Mesendoderm (in vitro differentiated cells): ENCODE results near the gene TP63.

Experiments used
- DNase-seq: peaks from one replicate; pipeline ENCODE4 v3.0.0; 2013
- H2AK5ac ChIP-seq: 2 replicates; pipeline ENCODE4 v1.6.1; 2013; ENCODE audit warnings: low read length, inconsistent platforms
- H2BK120ac ChIP-seq: 2 replicates; pipeline ENCODE4 v1.6.1; 2013; ENCODE audit warnings: low read depth, mild to moderate bottlenecking, low read length, moderate library complexity, mixed read lengths
- H2BK15ac ChIP-seq: replicated peaks from 2 replicates; pipeline ENCODE4 v1.6.1; 2013; ENCODE audit warnings: low read depth, mild to moderate bottlenecking, moderate library complexity
- H2BK5ac ChIP-seq: 2 replicates; pipeline ENCODE4 v1.6.1; 2013; ENCODE audit warnings: low read length, inconsistent platforms
- H3K18ac ChIP-seq: 2 replicates; pipeline ENCODE4 v1.6.1; 2013; ENCODE audit warnings: mild to moderate bottlenecking, low read length, mixed read lengths
- H3K23ac ChIP-seq: one replicate; pipeline ENCODE4 v1.6.1; 2013; ENCODE audit warnings: low read length
- H3K27ac ChIP-seq: 2 replicates; pipeline ENCODE4 v1.5.1; 2013; ENCODE audit warnings: low read depth, mild to moderate bottlenecking, inconsistent platforms, low read length, moderate library complexity
- H3K27me3 ChIP-seq: 2 replicates; pipeline ENCODE4 v1.6.1; 2013; ENCODE audit warnings: low read length, control low read depth, mild to moderate bottlenecking, inconsistent platforms; ENCODE audit not compliant: insufficient read depth, poor library complexity
- H3K36me3 ChIP-seq: 2 replicates; pipeline ENCODE4 v1.6.1; 2013; ENCODE audit warnings: low read length, inconsistent platforms; ENCODE audit not compliant: control insufficient read depth, insufficient read depth
- H3K4ac ChIP-seq: one replicate; pipeline ENCODE4 v1.6.1; 2013; ENCODE audit warnings: low read depth, mild to moderate bottlenecking, low read length, moderate library complexity
- H3K4me1 ChIP-seq: 2 replicates; pipeline ENCODE4 v1.6.1; 2013; ENCODE audit warnings: low read depth, low read length, inconsistent platforms; ENCODE audit not compliant: control insufficient read depth
- H3K4me2 ChIP-seq: 2 replicates; pipeline ENCODE4 v1.6.1; 2013; ENCODE audit warnings: low read length
- H3K4me3 ChIP-seq: 2 replicates; pipeline ENCODE4 v1.5.1; 2013; ENCODE audit warnings: mild to moderate bottlenecking, low read length
- H3K56ac ChIP-seq: one replicate; pipeline ENCODE4 v1.6.1; 2013; ENCODE audit warnings: low read length
- H3K79me1 ChIP-seq: 2 replicates; pipeline ENCODE4 v1.6.1; 2013; ENCODE audit warnings: low read length, inconsistent platforms
- H3K79me2 ChIP-seq: 2 replicates; pipeline ENCODE4 v1.6.1; 2013; ENCODE audit warnings: mild to moderate bottlenecking, low read length; ENCODE audit not compliant: control insufficient read depth, insufficient read depth
- H3K9ac ChIP-seq: 2 replicates; pipeline ENCODE4 v1.6.1; 2013; ENCODE audit warnings: low read length, inconsistent platforms
- H4K5ac ChIP-seq: one replicate; pipeline ENCODE4 v1.6.1; 2013; ENCODE audit warnings: low read length
- H4K8ac ChIP-seq: one replicate; pipeline ENCODE4 v1.6.1; 2013; ENCODE audit warnings: low read depth, mild to moderate bottlenecking, control low read depth, low read length, moderate library complexity
- WGBS: extraction: QIAGEN DNeasy Blood & Tissue Kit; methylation state at CpG from one replicate; pipeline ENCODE4 v1.1.7; 2013; ENCODE audit warnings: low lambda C conversion rate, missing lambda C conversion rate; ENCODE audit not compliant: insufficient coverage; ENCODE audit errors: extremely low coverage; 5-methylcytosine and 5-hydroxymethylcytosine counted together

TP63 gene

GRCh38 chr3:189674249-189674913, 43.2 kb downstream of the TP63 start:
- H3K79me2 ChIP-seq, result no peaks in the 10 kb centered on the region
- no peak overlapping the region for H2AK5ac ChIP-seq
- no peak overlapping the region for H2BK120ac ChIP-seq
- H3K9ac ChIP-seq, result no peak overlapping the region
- no peaks in the 10 kb centered on the region for H3K36me3 ChIP-seq
- H3K27me3 ChIP-seq, result no peaks in the 10 kb centered on the region
- DNase-seq, result no peak
- no peak overlapping the region for H3K18ac ChIP-seq
- no peak overlapping the region for H3K4me3 ChIP-seq
- H3K56ac ChIP-seq, result no peak overlapping the region
- H3K4ac ChIP-seq, result no peak overlapping the region
- no peak overlapping the region for H2BK15ac ChIP-seq
- no CpG with 5 or more reads among the region's 6 CpGs for WGBS
- H4K8ac ChIP-seq, result no peak overlapping the region
- no peak overlapping the region for H4K5ac ChIP-seq
- no peak overlapping the region for H3K27ac ChIP-seq
- H3K4me1 ChIP-seq, result no peaks in the 10 kb centered on the region
- no peaks in the 10 kb centered on the region for H3K79me1 ChIP-seq
- H3K4me2 ChIP-seq, result no peak overlapping the region
- no peak overlapping the region for H3K23ac ChIP-seq
- no peak overlapping the region for H2BK5ac ChIP-seq

DNA sequence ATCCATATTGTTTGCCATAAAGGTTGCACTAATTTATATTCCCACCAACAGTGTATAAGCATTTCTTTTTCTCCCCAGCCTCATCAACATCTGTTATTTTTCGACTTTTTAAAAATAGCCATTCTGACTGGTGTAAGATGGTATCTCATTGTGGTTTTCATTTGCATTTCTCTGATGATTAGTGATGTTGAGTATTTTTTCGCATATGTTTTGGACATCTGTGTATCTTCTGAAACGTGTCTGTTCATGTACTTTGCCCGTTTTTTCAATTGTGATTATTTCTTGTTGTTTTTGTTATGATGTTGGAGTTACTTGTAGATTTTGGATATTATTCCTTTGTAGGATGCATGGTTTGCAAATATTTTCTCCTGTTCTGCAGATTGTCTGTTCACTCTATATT, 46.5 kb downstream of the TP63 start:
- Histone ChIP-seq H2BK5ac (no peak overlapping the region), H3K23ac (no peak overlapping the region), H2BK120ac (no peak overlapping the region), H3K56ac (no peak overlapping the region), H3K79me1 (no peaks in the 10 kb centered on the region), H4K5ac (no peak overlapping the region), H3K9ac (no peak overlapping the region), H4K8ac (no peak overlapping the region), H3K18ac (no peak overlapping the region), H3K4me2 (no peak overlapping the region), H2AK5ac (no peak overlapping the region), H3K36me3 (no peaks in the 10 kb centered on the region), H3K27me3 (no peaks in the 10 kb centered on the region), H3K4me3 (no peak overlapping the region), H2BK15ac (no peak overlapping the region), H3K79me2 (no peaks in the 10 kb centered on the region), H3K4ac (no peak overlapping the region), H3K27ac (no peak overlapping the region), H3K4me1 (no peaks in the 10 kb centered on the region)
- DNase-seq, result no peak
- WGBS, result no CpG with 5 or more reads among the region's 4 CpGs

GRCh38 chr3:189680723-189681122, 49.5 kb downstream of the TP63 start:
- H3K4ac ChIP-seq, result no peak overlapping the region
- no peaks in the 10 kb centered on the region for H3K79me2 ChIP-seq
- H3K56ac ChIP-seq, result no peak overlapping the region
- H3K18ac ChIP-seq, result no peak overlapping the region
- H3K4me3 ChIP-seq, result no peak overlapping the region
- H2BK15ac ChIP-seq, result no peak overlapping the region
- H3K27me3 ChIP-seq, result no peaks in the 10 kb centered on the region
- H3K27ac ChIP-seq, result no peak overlapping the region
- no peak overlapping the region for H3K4me2 ChIP-seq
- no peaks in the 10 kb centered on the region for H3K79me1 ChIP-seq
- H2BK120ac ChIP-seq, result no peak overlapping the region
- no peak overlapping the region for H4K5ac ChIP-seq
- H3K4me1 ChIP-seq, result no peaks in the 10 kb centered on the region
- H3K23ac ChIP-seq, result no peak overlapping the region
- no peak overlapping the region for H4K8ac ChIP-seq
- no peak overlapping the region for H2AK5ac ChIP-seq
- H3K9ac ChIP-seq, result no peak overlapping the region
- no peak for DNase-seq
- no peak overlapping the region for H2BK5ac ChIP-seq
- H3K36me3 ChIP-seq, result no peaks in the 10 kb centered on the region

DNA sequence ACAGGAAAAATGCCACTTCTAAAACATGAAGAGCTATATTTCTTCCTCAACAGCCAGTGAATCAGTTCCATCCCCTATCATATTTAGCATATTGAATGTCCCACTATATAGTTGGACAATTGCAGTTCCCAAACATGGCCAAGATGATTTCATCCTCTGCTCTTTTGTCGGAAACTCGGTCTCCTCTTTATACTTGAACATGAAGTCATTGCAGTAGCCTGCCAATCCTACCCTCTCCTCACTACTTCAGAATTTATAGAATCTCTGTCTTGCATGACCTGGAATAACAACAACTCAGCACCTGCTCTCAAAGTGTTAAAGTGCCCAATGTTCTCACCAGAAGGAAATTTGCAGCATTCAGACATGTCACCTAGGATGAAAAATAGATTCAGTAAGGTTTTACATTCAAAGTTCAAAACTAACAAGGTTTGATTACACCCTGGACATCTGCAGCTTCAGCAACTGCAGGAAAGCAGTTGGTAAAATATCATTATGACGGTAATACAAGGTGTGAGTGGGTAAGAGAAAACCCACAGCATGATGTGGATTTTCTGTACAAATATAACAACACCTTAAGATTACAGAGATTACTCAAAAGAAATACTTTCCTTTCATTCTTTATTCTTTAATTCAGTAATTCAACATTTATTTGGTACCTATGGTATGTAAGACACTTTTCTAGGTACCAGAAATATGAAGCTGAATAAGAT, 52.5 kb downstream of the TP63 start:
- Histone ChIP-seq H2AK5ac (no peak overlapping the region), H3K27ac (no peak overlapping the region), H3K9ac (no peak overlapping the region), H3K4me2 (no peak overlapping the region), H3K4me1 (no peaks in the 10 kb centered on the region), H2BK5ac (no peak overlapping the region), H3K23ac (no peak overlapping the region), H4K8ac (no peak overlapping the region), H3K56ac (no peak overlapping the region), H2BK120ac (no peak overlapping the region), H3K4me3 (no peak overlapping the region), H3K79me2 (no peaks in the 10 kb centered on the region), H3K4ac (no peak overlapping the region), H3K36me3 (no peaks in the 10 kb centered on the region), H4K5ac (no peak overlapping the region), H2BK15ac (no peak overlapping the region), H3K18ac (no peak overlapping the region), H3K79me1 (no peaks in the 10 kb centered on the region), H3K27me3 (no peaks in the 10 kb centered on the region)
- no CpG with 5 or more reads among the region's 3 CpGs for WGBS
- DNase-seq, result no peak

GRCh38 chr3:189684317-189684716, 53.1 kb downstream of the TP63 start:
- H3K79me1 ChIP-seq, result no peaks in the 10 kb centered on the region
- H3K56ac ChIP-seq, result no peak overlapping the region
- H2BK120ac ChIP-seq, result no peak overlapping the region
- no peaks in the 10 kb centered on the region for H3K4me1 ChIP-seq
- H3K4me2 ChIP-seq, result no peak overlapping the region
- no peak overlapping the region for H3K18ac ChIP-seq
- H4K5ac ChIP-seq, result no peak overlapping the region
- DNase-seq, result no peak
- no peak overlapping the region for H2AK5ac ChIP-seq
- H3K9ac ChIP-seq, result no peak overlapping the region
- no peak overlapping the region for H2BK15ac ChIP-seq
- no peaks in the 10 kb centered on the region for H3K27me3 ChIP-seq
- no peaks in the 10 kb centered on the region for H3K36me3 ChIP-seq
- no CpG with 5 or more reads among the region's 2 CpGs for WGBS
- H2BK5ac ChIP-seq, result no peak overlapping the region
- no peak overlapping the region for H3K27ac ChIP-seq
- no peak overlapping the region for H4K8ac ChIP-seq
- H3K79me2 ChIP-seq, result no peaks in the 10 kb centered on the region
- H3K4ac ChIP-seq, result no peak overlapping the region
- H3K23ac ChIP-seq, result no peak overlapping the region
- H3K4me3 ChIP-seq, result no peak overlapping the region

DNA sequence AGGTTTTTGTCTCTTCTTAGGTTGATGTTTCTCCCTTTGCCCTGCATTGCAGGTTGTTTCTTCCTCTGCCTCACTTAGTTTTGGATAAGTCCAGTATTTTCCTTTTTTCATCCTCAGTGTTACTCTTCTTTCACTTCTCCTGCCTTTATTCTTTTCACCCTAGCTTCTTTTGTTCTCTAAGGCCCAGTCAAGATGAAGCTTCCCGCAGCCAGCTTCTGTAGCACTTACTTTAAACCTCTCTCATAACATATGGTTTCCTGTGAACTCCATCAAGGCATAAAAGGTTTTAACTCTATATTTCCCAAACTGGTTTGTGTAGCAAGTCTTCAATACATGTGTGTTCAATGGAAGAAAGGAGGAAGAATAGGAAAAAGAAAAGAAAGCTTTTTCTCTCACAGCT, 54.1 kb downstream of the TP63 start:
- Histone ChIP-seq H3K56ac (no peak overlapping the region), H2BK15ac (no peak overlapping the region), H2BK120ac (no peak overlapping the region), H3K27ac (no peak overlapping the region), H3K9ac (no peak overlapping the region), H3K4me2 (no peak overlapping the region), H3K4me1 (no peaks in the 10 kb centered on the region), H3K4ac (no peak overlapping the region), H3K79me2 (no peaks in the 10 kb centered on the region), H4K5ac (no peak overlapping the region), H4K8ac (no peak overlapping the region), H3K36me3 (no peaks in the 10 kb centered on the region), H3K79me1 (no peaks in the 10 kb centered on the region), H3K18ac (no peak overlapping the region), H3K23ac (no peak overlapping the region), H2AK5ac (no peak overlapping the region), H2BK5ac (no peak overlapping the region), H3K4me3 (no peak overlapping the region), H3K27me3 (no peaks in the 10 kb centered on the region)
- DNase-seq, result no peak
- WGBS, result no CpG with 5 or more reads among the region's 1 CpG
